H1 (cell line): ENCODE data around the gene MCM5. TPM values are rescaled to one million over a fixed set of nuclear protein-coding genes. Genes with fewer than 3 reads are reported as not detected.
A peak's percentile ranks its signal among the peaks of the same experiment; 100 is the strongest.

Experiments used
- CTCF ChIA-PET: fragments of 300-600 bp; sonication (Branson Sonifier 250); formaldehyde crosslinking; loops from one replicate; lab custom pipeline; 2021; ENCODE audit not compliant: partially characterized antibody; lab: Charles Lee
- POLR2A ChIA-PET: fragments of 300-600 bp; sonication (Branson Sonifier 250); formaldehyde crosslinking; loops from one replicate; lab custom pipeline; 2021; ENCODE audit warnings: inconsistent platforms; ENCODE audit not compliant: partially characterized antibody; lab: Charles Lee
- DNase-seq, 2 experiments: peaks; one replicate each; pipeline versions ENCODE4 v3.0.0 to v3.0.0-alpha.2; 2010 to 2022; ENCODE audit warnings: low spot score in 2 of 2, low read depth in 1 of 2, mixed read lengths in 1 of 2
- FAIRE-seq: peaks from 2 replicates; lab custom pipeline; 2011; peaks lifted over from hg19 to GRCh38; lab: Jason Lieb, UNC
- H2AFZ ChIP-seq: 2 replicates; pipeline ENCODE4 v1.8.1; 2012; ENCODE audit warnings: low read length, inconsistent platforms
- H2AK5ac ChIP-seq: 2 replicates; pipeline ENCODE4 v1.6.1; 2013; ENCODE audit warnings: low read depth, low read length
- H2BK120ac ChIP-seq: replicated peaks from 2 replicates; pipeline ENCODE3; 2013; ENCODE audit warnings: low read depth, low read length, inconsistent platforms
- H2BK12ac ChIP-seq: 2 replicates; pipeline ENCODE4 v1.6.1; 2013; ENCODE audit warnings: low read depth, low read length
- H2BK15ac ChIP-seq: 2 replicates; pipeline ENCODE4 v1.6.1; 2013; ENCODE audit warnings: low read length
- H2BK20ac ChIP-seq: 2 replicates; pipeline ENCODE4 v1.6.1; 2013; ENCODE audit warnings: low read length
- H2BK5ac ChIP-seq: 2 replicates; pipeline ENCODE4 v1.6.1; 2013; ENCODE audit warnings: low read depth, low read length
- H3K14ac ChIP-seq: 2 replicates; pipeline ENCODE4 v1.6.1; 2013; ENCODE audit warnings: inconsistent platforms; ENCODE audit not compliant: insufficient read length
- H3K18ac ChIP-seq: 2 replicates; pipeline ENCODE4 v1.6.1; 2013; ENCODE audit warnings: low read length; ENCODE audit errors: extremely low read depth
- H3K23ac ChIP-seq: 2 replicates; pipeline ENCODE4 v1.6.1; 2013; ENCODE audit warnings: inconsistent platforms; ENCODE audit not compliant: insufficient read length
- H3K23me2 ChIP-seq: 2 replicates; pipeline ENCODE4 v1.6.1; 2013; ENCODE audit warnings: low read depth, low read length
- H3K27ac ChIP-seq: 2 replicates; pipeline ENCODE4 v1.6.1; 2011; ENCODE audit warnings: low read depth, low read length, inconsistent platforms
- H3K27me3 ChIP-seq, 4 experiments: replicated peaks in 1 of 4; 1 replicate in 1 of 4; 2 replicates in 3 of 4; pipeline versions ENCODE4 v1.6.1 to v1.8.1; 2011 to 2013; ENCODE audit warnings: low read length in 3 of 4, mild to moderate bottlenecking in 3 of 4, inconsistent platforms in 2 of 4, mixed read lengths in 2 of 4, moderate library complexity in 1 of 4; ENCODE audit not compliant: control insufficient read depth in 3 of 4, insufficient read depth in 3 of 4; ENCODE audit errors: extremely low read depth in 1 of 4
- H3K36me3 ChIP-seq, 4 experiments: 2 replicates each; pipeline versions ENCODE4 v1.6.1 to v1.8.1; 2011 to 2013; ENCODE audit warnings: mild to moderate bottlenecking in 4 of 4, low read length in 3 of 4, moderate library complexity in 2 of 4, control low read depth in 1 of 4, inconsistent platforms in 1 of 4; ENCODE audit not compliant: insufficient read depth in 4 of 4, control insufficient read depth in 2 of 4
- H3K4ac ChIP-seq: replicated peaks from 2 replicates; pipeline ENCODE3; 2013; ENCODE audit warnings: low read length, low read depth, mixed read lengths, inconsistent platforms; ENCODE audit not compliant: insufficient read length
- H3K4me1 ChIP-seq, 4 experiments: replicated peaks in 1 of 4; 1 replicate in 1 of 4; 2 replicates in 3 of 4; pipeline versions ENCODE4 v1.6.1 to v1.8.1; 2011 to 2013; ENCODE audit warnings: low read length in 3 of 4, inconsistent platforms in 2 of 4, mixed read lengths in 1 of 4; ENCODE audit not compliant: insufficient read depth in 4 of 4, control insufficient read depth in 3 of 4
- H3K4me2 ChIP-seq, 2 experiments: 2 replicates each; pipeline versions ENCODE4 v1.6.1 to v1.8.1; 2011 to 2013; ENCODE audit warnings: low read depth in 2 of 2, low read length in 2 of 2, control low read depth in 1 of 2, inconsistent platforms in 1 of 2, mild to moderate bottlenecking in 1 of 2; ENCODE audit not compliant: insufficient read depth in 1 of 2
- H3K4me3 ChIP-seq, 4 experiments: fragments of 200-600, 300-600 bp in 1 of 4; sonication (generic), shearing (Covaris generic), sonication (Bioruptor Twin) in 1 of 4; 2 replicates each; pipeline versions ENCODE4 v1.5.1 to v1.8.1; 2011 to 2016; ENCODE audit warnings: low read length in 4 of 4, low read depth in 3 of 4, control low read depth in 2 of 4, inconsistent platforms in 2 of 4, mild to moderate bottlenecking in 2 of 4, mixed read lengths in 1 of 4, moderate library complexity in 1 of 4; ENCODE audit not compliant: insufficient read depth in 2 of 4; ENCODE audit errors: extremely low read depth in 1 of 4
- H3K56ac ChIP-seq: replicated peaks from 2 replicates; pipeline ENCODE3; 2013; ENCODE audit warnings: low read depth, mild to moderate bottlenecking, mixed read lengths, low read length, inconsistent platforms; ENCODE audit not compliant: insufficient read length
- H3K79me1 ChIP-seq: 2 replicates; pipeline ENCODE4 v1.6.1; 2013; ENCODE audit warnings: low read depth, low read length, control low read depth
- H3K79me2 ChIP-seq, 2 experiments: 2 replicates each; pipeline versions ENCODE4 v1.6.1 to v1.8.1; 2012 to 2013; ENCODE audit warnings: low read length in 2 of 2, mild to moderate bottlenecking in 2 of 2, inconsistent platforms in 1 of 2; ENCODE audit not compliant: insufficient read depth in 2 of 2, control insufficient read depth in 1 of 2
- H3K9ac ChIP-seq, 4 experiments: replicated peaks in 1 of 4; 1 replicate in 1 of 4; 2 replicates in 3 of 4; pipeline versions ENCODE4 v1.6.1 to v1.8.1; 2011 to 2013; ENCODE audit warnings: low read depth in 3 of 4, low read length in 3 of 4, control low read depth in 2 of 4, mild to moderate bottlenecking in 2 of 4, moderate library complexity in 2 of 4, inconsistent platforms in 1 of 4; ENCODE audit errors: extremely low read depth in 1 of 4
- H3K9me3 ChIP-seq, 2 experiments: 2 replicates each; pipeline versions ENCODE4 v1.6.1 to v1.8.1; 2012 to 2013; ENCODE audit warnings: mild to moderate bottlenecking in 2 of 2, moderate library complexity in 2 of 2, control low read depth in 1 of 2, inconsistent platforms in 1 of 2, low read depth in 1 of 2, low read length in 1 of 2, mixed read lengths in 1 of 2; ENCODE audit not compliant: insufficient read depth in 2 of 2
- H4K20me1 ChIP-seq, 2 experiments: replicated peaks in 1 of 2; 2 replicates each; pipeline versions ENCODE3 to v1.8.1; 2011 to 2013; ENCODE audit warnings: inconsistent platforms in 2 of 2, low read length in 2 of 2, mild to moderate bottlenecking in 1 of 2; ENCODE audit not compliant: insufficient read depth in 2 of 2, control insufficient read depth in 1 of 2
- H4K5ac ChIP-seq: 2 replicates; pipeline ENCODE4 v1.6.1; 2013; ENCODE audit warnings: low read length, low read depth, mixed read lengths, inconsistent platforms; ENCODE audit not compliant: insufficient read length
- H4K8ac ChIP-seq: 2 replicates; pipeline ENCODE4 v1.8.0; 2013; ENCODE audit warnings: mild to moderate bottlenecking, moderate library complexity, low read length, inconsistent platforms; ENCODE audit not compliant: insufficient read depth; ENCODE audit errors: extremely low read depth
- H4K91ac ChIP-seq: replicated peaks from 2 replicates; pipeline ENCODE3; 2013; ENCODE audit warnings: low read length, mixed read lengths, inconsistent platforms; ENCODE audit not compliant: insufficient read length
- CHD1 ChIP-seq: IDR thresholded peaks from 2 replicates; pipeline ENCODE4 v1.6.1; 2012; ENCODE audit warnings: low read depth, low read length, improper control_type of control experiment
- GABPA ChIP-seq: IDR thresholded peaks from 2 replicates; pipeline ENCODE4 v1.6.1; 2011; ENCODE audit warnings: mild to moderate bottlenecking, low read length, moderate library complexity, borderline replicate concordance; ENCODE audit not compliant: insufficient read depth
- KDM4A ChIP-seq: IDR thresholded peaks from one replicate; pipeline ENCODE4 v1.7.1; 2012; ENCODE audit warnings: low read depth, mild to moderate bottlenecking, moderate library complexity, low read length, inconsistent platforms; ENCODE audit not compliant: severe bottlenecking
- POLR2A ChIP-seq, 2 experiments: IDR thresholded peaks; 1 replicate in 1 of 2; 2 replicates in 1 of 2; pipeline ENCODE4 v1.6.1; 2011; ENCODE audit warnings: low read depth in 2 of 2, low read length in 2 of 2, mild to moderate bottlenecking in 2 of 2; ENCODE audit errors: control extremely low read depth in 1 of 2
- POLR2AphosphoS5 ChIP-seq: IDR thresholded peaks from 2 replicates; pipeline ENCODE4 v1.6.1; 2011; ENCODE audit warnings: low read depth, low read length
- SIN3A ChIP-seq, 2 experiments: IDR thresholded peaks in 1 of 2; conservative IDR thresholded peaks in 1 of 2; 2 replicates each; pipeline ENCODE4 v1.6.1; 2011 to 2012; ENCODE audit warnings: low read length in 2 of 2, improper control_type of control experiment in 1 of 2, low read depth in 1 of 2, mild to moderate bottlenecking in 1 of 2
- TCF12 ChIP-seq: IDR thresholded peaks from 2 replicates; pipeline ENCODE4 v1.6.1; 2011; ENCODE audit warnings: low read depth, mild to moderate bottlenecking, low read length
- ZNF274 ChIP-seq: IDR thresholded peaks from 2 replicates; pipeline ENCODE4 v1.7.0; 2012; ENCODE audit warnings: low read length, borderline replicate concordance; ENCODE audit errors: extremely low read depth
- WGBS, 2 experiments: shearing (Covaris generic) in 1 of 2; methylation state at CpG; one replicate each; pipeline versions ENCODE4 v1.1.6 to v1.1.7; 2013 to 2015; ENCODE audit warnings: low lambda C conversion rate in 2 of 2, mixed read lengths in 2 of 2, inconsistent platforms in 1 of 2, low coverage in 1 of 2, missing lambda C conversion rate in 1 of 2; ENCODE audit not compliant: insufficient replicate concordance in 2 of 2, insufficient coverage in 1 of 2, insufficient read length in 1 of 2; ENCODE audit errors: extremely low coverage in 1 of 2, missing lambda C conversion rate in 1 of 2; 5-methylcytosine and 5-hydroxymethylcytosine counted together
- polyA plus RNA-seq, 7 experiments: library from polyadenylated mRNA; depleted of rRNA in 3 of 7; stranded (reverse) in 5 of 7; unstranded in 2 of 7; fragments of >200 nt in 5 of 7; fragments of 200-250 nt in 2 of 7; gene quantifications; 1 replicate in 5 of 7; 2 replicates in 1 of 7; 4 replicates in 1 of 7; pipeline versions ENCODE4 v1.2.1 to v1.2.3, GENCODE V29; 2011 to 2013; ENCODE audit warnings: missing spikeins in 2 of 7, mixed read lengths in 2 of 7
- total RNA-seq: library from RNA; stranded (reverse); fragmentation: NEBNext Ultra II Directional; extraction: Animal tissue kit (Norgen Biotek cat#: 25700); gene quantifications from 2 replicates; pipeline ENCODE4 v1.2.1, GENCODE V29; 2021
- TF ChIP-seq, protein P1 (sequence below): IDR thresholded peaks from 2 replicates; pipeline ENCODE4 v1.6.1; 2012; ENCODE audit warnings: inconsistent platforms
- TF ChIP-seq, protein P2 (sequence below), 3 experiments: IDR thresholded peaks; 1 replicate in 2 of 3; 2 replicates in 1 of 3; pipeline versions ENCODE4 v1.5.1 to v1.6.1; 2011; ENCODE audit warnings: low read length in 3 of 3, mild to moderate bottlenecking in 3 of 3, inconsistent platforms in 2 of 3, low read depth in 1 of 3, moderate library complexity in 1 of 3; ENCODE audit not compliant: insufficient read depth in 1 of 3; ENCODE audit errors: control extremely low read depth in 1 of 3

Gene MCM5
- total and polyA plus RNA-seq, 2 of the 8 experiments (the other 6 are each of a cell fraction or from before 2014, with no cell fraction given), result 210 to 305 TPM

DNA sequence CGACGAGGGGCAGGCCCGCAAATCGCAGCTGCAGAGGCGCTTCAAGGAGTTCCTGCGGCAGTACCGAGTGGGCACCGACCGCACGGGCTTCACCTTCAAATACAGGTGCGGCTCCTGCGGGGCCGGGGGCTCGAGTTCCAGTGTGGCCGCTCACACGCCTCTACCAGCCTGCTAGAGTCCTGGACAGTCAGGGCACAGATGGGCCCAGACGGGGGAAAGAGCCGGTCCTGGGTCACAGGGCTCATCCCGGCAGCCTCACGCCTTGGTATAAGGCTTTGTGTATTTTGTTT is 506 bp downstream of the MCM5 start:
- H3K23ac ChIP-seq, result no peak overlapping the region
- H2BK15ac ChIP-seq, result 0 out of 2 replicates have a peak overlapping the region, but pooled peaks have one; percentile 46
- H4K8ac ChIP-seq, result peak overlapping the region; percentile 100; the same call in 1 of the 2 replicates
- H4K20me1 ChIP-seq, result peaks cover 0 to 4% of the 10 kb centered on the region in 2 experiments
- H2AK5ac ChIP-seq, result 0 out of 2 replicates have a peak overlapping the region, but pooled peaks have one; percentile 75
- H2AFZ ChIP-seq, result no peak overlapping the region
- peaks cover 23 to 45% (median 32%) of the 10 kb centered on the region in 4 experiments for H3K36me3 ChIP-seq
- peaks cover 12 to 44% of the 10 kb centered on the region in 2 experiments for H3K79me2 ChIP-seq
- peak overlapping the region; percentile 99 to 100 (median 100) for H3K9ac ChIP-seq
- H3K4me2 ChIP-seq, result peak overlapping the region; percentile 72 to 84
- no peak overlapping the region for H2BK120ac ChIP-seq
- ChIA-PET CTCF (interaction anchor here (0.5 to 3.2 kb wide), 2 partner anchors 28 to 29 kb away, joined by 3 to 13 read pairs; no protein-coding TSS in a partner anchor), POLR2A (interaction anchor here (0.6 to 57.4 kb wide), 3 partner anchors 4 to 213 kb away, joined by 3 to 1995 read pairs (median 1995); partner anchors contain the start of genes HMOX1 and MCM5)
- DNase-seq (no peak), FAIRE-seq (no peak)
- H3K14ac ChIP-seq, result peak overlapping the region; percentile 12
- peak overlapping the region; percentile 58 for H4K91ac ChIP-seq
- no peak overlapping the region for H2BK20ac ChIP-seq
- peaks cover 11% of the 10 kb centered on the region; the same call in 1 of the 2 replicates for H3K79me1 ChIP-seq
- peaks cover 8 to 25% (median 13%) of the 10 kb centered on the region in 4 experiments for H3K4me1 ChIP-seq
- peak overlapping the region; percentile 96 for H2BK5ac ChIP-seq
- peak overlapping the region; percentile 91 for H4K5ac ChIP-seq
- 10% methylated on average over 20 of the region's 20 CpGs; no CpG with 5 or more reads in 1 of the 2 experiments for WGBS, 2 experiments
- peaks cover 3% of the 10 kb centered on the region; the same call in 1 of the 2 replicates for H3K23me2 ChIP-seq
- peak overlapping the region; percentile 95 for H3K56ac ChIP-seq
- H3K27ac ChIP-seq, result peak overlapping the region; percentile 98
- H3K4me3 ChIP-seq, result peak overlapping the region; percentile 83 to 98 (median 90)
- H3K27me3 ChIP-seq, result no peaks in the 10 kb centered on the region
- no peaks in the 10 kb centered on the region for H3K9me3 ChIP-seq
- peak overlapping the region; percentile 97; the same call in 1 of the 2 replicates for H2BK12ac ChIP-seq
- H3K18ac ChIP-seq, result peak overlapping the region; percentile 71
- peak overlapping the region; percentile 88 for H3K4ac ChIP-seq
- TF ChIP-seq, protein P1, sequence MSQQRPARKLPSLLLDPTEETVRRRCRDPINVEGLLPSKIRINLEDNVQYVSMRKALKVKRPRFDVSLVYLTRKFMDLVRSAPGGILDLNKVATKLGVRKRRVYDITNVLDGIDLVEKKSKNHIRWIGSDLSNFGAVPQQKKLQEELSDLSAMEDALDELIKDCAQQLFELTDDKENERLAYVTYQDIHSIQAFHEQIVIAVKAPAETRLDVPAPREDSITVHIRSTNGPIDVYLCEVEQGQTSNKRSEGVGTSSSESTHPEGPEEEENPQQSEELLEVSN, result no peak
- TF ChIP-seq TCF12 (no peak), GABPA (no peak), CHD1 (no peak), POLR2AphosphoS5 (no peak), ZNF274 (no peak), POLR2A (IDR thresholded peaks at IDR 0.05; ENCODE audit: control extremely low read depth in 1 of 2, low read depth in 2 of 2, low read length in 2 of 2) (no peak), KDM4A (no peak), SIN3A (conservative IDR thresholded peaks at IDR 0.05 in 1 of 2, IDR thresholded peaks at IDR 0.05 in 1 of 2; ENCODE audit: low read depth in 1 of 2, low read length in 2 of 2) (no peak)
- TF ChIP-seq, protein P2, sequence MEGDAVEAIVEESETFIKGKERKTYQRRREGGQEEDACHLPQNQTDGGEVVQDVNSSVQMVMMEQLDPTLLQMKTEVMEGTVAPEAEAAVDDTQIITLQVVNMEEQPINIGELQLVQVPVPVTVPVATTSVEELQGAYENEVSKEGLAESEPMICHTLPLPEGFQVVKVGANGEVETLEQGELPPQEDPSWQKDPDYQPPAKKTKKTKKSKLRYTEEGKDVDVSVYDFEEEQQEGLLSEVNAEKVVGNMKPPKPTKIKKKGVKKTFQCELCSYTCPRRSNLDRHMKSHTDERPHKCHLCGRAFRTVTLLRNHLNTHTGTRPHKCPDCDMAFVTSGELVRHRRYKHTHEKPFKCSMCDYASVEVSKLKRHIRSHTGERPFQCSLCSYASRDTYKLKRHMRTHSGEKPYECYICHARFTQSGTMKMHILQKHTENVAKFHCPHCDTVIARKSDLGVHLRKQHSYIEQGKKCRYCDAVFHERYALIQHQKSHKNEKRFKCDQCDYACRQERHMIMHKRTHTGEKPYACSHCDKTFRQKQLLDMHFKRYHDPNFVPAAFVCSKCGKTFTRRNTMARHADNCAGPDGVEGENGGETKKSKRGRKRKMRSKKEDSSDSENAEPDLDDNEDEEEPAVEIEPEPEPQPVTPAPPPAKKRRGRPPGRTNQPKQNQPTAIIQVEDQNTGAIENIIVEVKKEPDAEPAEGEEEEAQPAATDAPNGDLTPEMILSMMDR (IDR thresholded peaks at IDR 0.05; ENCODE audit: control extremely low read depth in 1 of 3, insufficient read depth in 1 of 3, low read depth in 1 of 3, low read length in 3 of 3), result no peak
